ENCODE data around the gene SLC24A2. TPM values are rescaled to one million over a fixed set of nuclear protein-coding genes. Genes with fewer than 3 reads are reported as not detected.

The SLC24A2 gene
- total and polyA plus RNA-seq, 2 of the 8 experiments (the other 6 are each of a cell fraction or from before 2014, with no cell fraction given): 2.8 to 6.5 TPM

GRCh38 chr9:19741178-19741577, 47.7 kb downstream of the SLC24A2 start:
- Histone ChIP-seq H3K4me3 (ENCODE audit: extremely low read depth in 1 of 4, insufficient read depth in 2 of 4, low read depth in 3 of 4, low read length in 4 of 4) (no peak overlapping the region), H2BK5ac (ENCODE audit: low read depth, low read length) (no peak overlapping the region), H2BK20ac (ENCODE audit: low read length) (no peak overlapping the region), H3K4ac (replicated peaks; ENCODE audit: insufficient read length, low read depth, low read length) (no peak overlapping the region), H3K27me3 (replicated peaks in 1 of 4; ENCODE audit: control insufficient read depth in 3 of 4, extremely low read depth in 1 of 4, insufficient read depth in 3 of 4, low read length in 3 of 4) (no peaks in the 10 kb centered on the region), H2AFZ (ENCODE audit: low read length) (no peak overlapping the region), H2BK15ac (ENCODE audit: low read length) (no peak overlapping the region), H4K20me1 (replicated peaks in 1 of 2; ENCODE audit: control insufficient read depth in 1 of 2, insufficient read depth in 2 of 2, low read length in 2 of 2) (no peaks in the 10 kb centered on the region), H3K79me2 (ENCODE audit: control insufficient read depth in 1 of 2, insufficient read depth in 2 of 2, low read length in 2 of 2) (no peaks in the 10 kb centered on the region), H3K56ac (replicated peaks; ENCODE audit: insufficient read length, low read depth, low read length) (no peak overlapping the region), H3K4me1 (replicated peaks in 1 of 4; ENCODE audit: control insufficient read depth in 3 of 4, insufficient read depth in 4 of 4, low read length in 3 of 4) (peaks cover 0 to 11% (median 3%) of the 10 kb centered on the region in 4 experiments; a peak in 3 of 7 replicates), H2AK5ac (ENCODE audit: low read depth, low read length) (no peak overlapping the region), H3K9ac (replicated peaks in 1 of 4; ENCODE audit: extremely low read depth in 1 of 4, low read depth in 3 of 4, low read length in 3 of 4) (no peak overlapping the region), H3K27ac (ENCODE audit: low read depth, low read length) (no peak overlapping the region), H3K36me3 (ENCODE audit: control insufficient read depth in 2 of 4, insufficient read depth in 4 of 4, low read length in 3 of 4) (no peaks in the 10 kb centered on the region), H4K5ac (ENCODE audit: insufficient read length, low read depth, low read length) (no peak overlapping the region), H3K23ac (ENCODE audit: insufficient read length) (no peak overlapping the region), H3K4me2 (ENCODE audit: insufficient read depth in 1 of 2, low read depth in 2 of 2, low read length in 2 of 2) (no peak overlapping the region), H3K9me3 (ENCODE audit: insufficient read depth in 2 of 2, low read depth in 1 of 2, low read length in 1 of 2) (no peaks in the 10 kb centered on the region), H2BK120ac (replicated peaks; ENCODE audit: low read depth, low read length) (no peak overlapping the region), H2BK12ac (ENCODE audit: low read depth, low read length) (no peak overlapping the region), H3K79me1 (ENCODE audit: low read depth, low read length) (no peaks in the 10 kb centered on the region), H4K91ac (replicated peaks; ENCODE audit: insufficient read length, low read length) (no peak overlapping the region), H4K8ac (ENCODE audit: extremely low read depth, insufficient read depth, low read length) (no peak overlapping the region), H3K14ac (ENCODE audit: insufficient read length) (no peak overlapping the region), H3K18ac (ENCODE audit: extremely low read depth, low read length) (no peak overlapping the region), H3K23me2 (ENCODE audit: low read depth, low read length) (no peaks in the 10 kb centered on the region)
- 0 out of 2 replicates have a peak, but pooled peaks have one; percentile 3 for TF ChIP-seq EGR1 (IDR thresholded peaks at IDR 0.05; ENCODE audit: borderline replicate concordance, low read depth, low read length)
- TF ChIP-seq, protein P1, sequence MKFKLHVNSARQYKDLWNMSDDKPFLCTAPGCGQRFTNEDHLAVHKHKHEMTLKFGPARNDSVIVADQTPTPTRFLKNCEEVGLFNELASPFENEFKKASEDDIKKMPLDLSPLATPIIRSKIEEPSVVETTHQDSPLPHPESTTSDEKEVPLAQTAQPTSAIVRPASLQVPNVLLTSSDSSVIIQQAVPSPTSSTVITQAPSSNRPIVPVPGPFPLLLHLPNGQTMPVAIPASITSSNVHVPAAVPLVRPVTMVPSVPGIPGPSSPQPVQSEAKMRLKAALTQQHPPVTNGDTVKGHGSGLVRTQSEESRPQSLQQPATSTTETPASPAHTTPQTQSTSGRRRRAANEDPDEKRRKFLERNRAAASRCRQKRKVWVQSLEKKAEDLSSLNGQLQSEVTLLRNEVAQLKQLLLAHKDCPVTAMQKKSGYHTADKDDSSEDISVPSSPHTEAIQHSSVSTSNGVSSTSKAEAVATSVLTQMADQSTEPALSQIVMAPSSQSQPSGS (IDR thresholded peaks at IDR 0.05; ENCODE audit: low read length): no peak
- WGBS, 2 experiments (ENCODE audit: extremely low coverage in 1 of 2, insufficient coverage in 1 of 2, insufficient read length in 1 of 2, insufficient replicate concordance in 2 of 2, low coverage in 1 of 2, low lambda C conversion rate in 2 of 2, missing lambda C conversion rate in 1 of 2): 74% methylated on average over 4 of the region's 4 CpGs; no CpG with 5 or more reads in 1 of the 2 experiments
- FAIRE-seq (no peak), DNase-seq (ENCODE audit: low read depth in 1 of 2, low spot score in 2 of 2) (no peak)
- ChIA-PET POLR2A (ENCODE audit: partially characterized antibody) (no interaction called here), CTCF (ENCODE audit: partially characterized antibody) (interaction anchor here (0.7 to 1.6 kb wide), 6 partner anchors 8 to 112 kb away, joined by 3 to 5 read pairs (median 3); no protein-coding TSS in a partner anchor)
